HG02885 (cell line): ENCODE results near the gene SEPTIN3.

ENCODE experiments used
- ATAC-seq: cut with Tn5 transposase; IDR thresholded peaks from one replicate; pipeline ENCODE4 v1.9.1; 2021; ENCODE audit warnings: mild to moderate bottlenecking; ENCODE audit not compliant: unreplicated experiment, poor library complexity

Gene SEPTIN3

GRCh38 chr22:42010778-42011177 is 41.5 kb downstream of the SEPTIN3 start:
- no peak for ATAC-seq

- no peak for ATAC-seq
Measured at GRCh38 chr22:42013385-42013784, 44.1 kb downstream of the SEPTIN3 start.

- no peak for ATAC-seq
Measured at GRCh38 chr22:42016111-42016510, 46.9 kb downstream of the SEPTIN3 start.

GRCh38 chr22:42018224-42018623 is 49.0 kb downstream of the SEPTIN3 start:
- no peak for ATAC-seq
